GM18868 (cell line): ENCODE measurements around the gene BTBD17.

ENCODE experiments used
- ATAC-seq: cut with Tn5 transposase; IDR thresholded peaks from one replicate; pipeline ENCODE4 v1.9.1; 2021; ENCODE audit warnings: mild to moderate bottlenecking, moderate library complexity; ENCODE audit not compliant: unreplicated experiment

BTBD17 gene

DNA sequence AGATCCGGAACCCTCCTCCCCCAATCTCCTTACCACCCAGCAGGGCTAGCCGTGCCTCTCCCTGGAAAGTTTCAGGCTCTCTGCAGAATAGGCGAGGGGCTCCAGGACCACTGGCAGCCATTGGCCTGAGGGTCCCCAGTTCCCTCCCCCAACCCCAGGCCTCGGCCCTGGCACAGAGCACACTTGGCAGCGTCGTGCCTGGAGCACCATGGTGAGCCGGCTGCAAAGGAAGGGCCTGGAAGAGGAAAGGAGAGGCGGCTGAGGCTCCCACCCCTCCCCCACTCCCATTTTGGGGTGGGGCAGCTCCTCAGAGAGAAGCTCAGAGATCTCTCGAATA lies 369 bp upstream of the BTBD17 start:
- no peak for ATAC-seq

DNA sequence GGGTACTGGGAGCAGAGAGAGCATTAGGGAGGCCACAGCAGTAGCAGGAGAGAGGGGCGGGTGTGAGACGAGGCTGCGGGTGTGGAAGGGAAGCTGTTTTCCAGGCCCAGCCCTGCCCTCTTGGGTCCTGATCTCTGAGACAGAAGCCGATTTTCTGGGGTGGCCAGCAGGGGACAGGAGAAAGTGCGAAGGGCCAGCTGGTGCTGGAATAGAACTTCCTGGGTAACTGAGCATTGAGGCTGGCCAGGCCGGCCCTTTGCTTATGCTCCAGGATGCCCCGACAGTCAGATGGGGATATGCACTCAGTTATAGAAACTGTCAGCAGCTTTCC lies 804 bp downstream of the BTBD17 start:
- no peak for ATAC-seq

DNA sequence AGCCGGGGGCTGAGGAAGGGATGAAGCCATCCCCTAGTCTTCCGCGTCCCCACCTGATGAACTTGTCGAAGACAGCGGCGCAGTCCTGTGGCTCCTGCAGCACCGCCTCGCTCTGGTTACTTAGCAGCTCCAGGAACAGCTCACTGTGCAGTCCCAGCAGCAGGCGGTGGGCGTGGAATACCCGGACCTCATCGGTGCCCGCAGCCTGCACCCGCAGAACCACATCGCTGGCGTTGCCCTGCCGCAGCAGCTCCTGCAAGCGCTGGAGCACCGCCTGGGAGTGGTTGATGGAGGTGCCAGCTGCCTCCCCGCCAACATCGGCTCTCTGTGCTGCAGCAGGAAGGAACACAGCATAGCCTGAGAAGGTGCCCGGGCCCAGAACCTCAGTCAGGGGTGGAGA lies 1.8 kb downstream of the BTBD17 start:
- ATAC-seq, result no peak

DNA sequence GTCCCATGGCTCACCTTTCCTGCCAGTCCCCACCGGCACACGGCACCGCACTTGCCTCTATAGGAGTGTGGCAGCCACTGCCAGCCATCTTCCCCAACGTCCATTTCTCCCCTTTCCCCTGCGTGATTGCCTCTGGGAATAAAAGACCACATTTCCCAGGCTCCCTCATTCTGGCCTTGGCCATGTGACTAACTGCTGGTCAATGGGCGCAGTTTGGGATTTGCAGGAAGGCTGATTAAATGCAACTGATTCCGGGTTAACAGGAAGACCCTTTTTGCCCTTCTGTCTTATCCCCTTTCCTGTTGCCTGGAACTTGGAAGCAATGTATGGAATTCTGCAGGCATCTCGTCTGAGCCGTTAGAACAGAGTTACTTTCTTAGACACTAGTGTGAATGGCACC lies 3.0 kb downstream of the BTBD17 start:
- ATAC-seq, result no peak

DNA sequence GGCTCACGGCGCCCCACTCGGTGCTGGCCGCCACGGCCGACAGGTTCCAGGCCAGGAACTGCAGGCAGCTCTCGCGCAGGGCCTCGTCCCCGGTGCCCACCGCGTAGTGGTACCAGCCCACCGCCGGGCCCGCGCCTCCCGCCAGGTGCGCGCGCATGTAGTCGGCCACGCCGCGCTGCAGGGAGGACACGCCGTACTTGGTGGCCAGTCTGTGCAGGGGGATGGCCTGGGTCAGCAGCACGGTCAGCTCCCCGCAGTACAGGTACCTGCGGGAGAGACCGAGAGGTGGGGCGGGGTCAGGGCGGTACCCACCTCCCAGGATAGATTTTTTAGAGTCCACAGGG lies 4.2 kb downstream of the BTBD17 start:
- ATAC-seq, result no peak

DNA sequence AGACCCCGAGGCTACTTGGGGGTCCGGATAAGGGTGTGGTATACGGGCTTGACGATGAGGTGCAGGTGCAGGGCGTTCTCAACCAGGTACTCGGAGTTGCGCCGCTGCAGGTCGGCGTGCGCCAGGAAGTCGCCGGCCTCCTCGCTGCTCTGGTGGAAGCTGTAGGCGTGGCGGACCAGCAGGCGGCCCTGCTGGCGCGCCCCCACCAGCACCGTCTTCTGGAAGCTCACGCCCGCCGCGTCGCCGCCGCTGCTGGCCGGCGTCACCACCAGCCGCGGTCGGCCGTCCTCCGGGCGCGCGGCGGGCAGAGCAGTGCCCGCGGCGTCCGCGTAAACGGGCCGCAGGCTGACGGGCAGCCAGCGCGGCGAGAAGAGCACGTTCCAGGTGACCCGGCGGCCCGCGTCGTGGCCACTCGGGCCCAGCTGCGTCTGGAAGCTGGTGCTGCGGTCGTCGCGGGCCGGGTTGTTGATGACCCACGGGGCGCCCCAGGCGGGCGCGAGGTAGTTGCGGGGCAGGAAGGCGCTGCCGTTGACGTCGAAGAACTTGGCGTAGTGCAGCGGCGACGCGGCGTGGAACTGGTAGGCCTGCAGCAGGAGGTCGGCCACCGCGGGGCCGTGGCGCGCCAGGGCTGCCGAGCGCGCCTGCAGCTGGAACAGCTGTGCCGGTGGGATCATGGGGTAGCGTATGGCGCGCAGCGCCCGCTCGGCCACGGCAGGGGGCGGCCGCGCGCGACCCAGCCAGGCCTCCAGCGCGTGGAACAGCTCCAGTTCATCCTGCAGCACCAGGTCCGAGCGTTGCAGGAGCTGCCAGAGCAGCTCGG lies 4.8 kb downstream of the BTBD17 start:
- ATAC-seq, result no peak

DNA sequence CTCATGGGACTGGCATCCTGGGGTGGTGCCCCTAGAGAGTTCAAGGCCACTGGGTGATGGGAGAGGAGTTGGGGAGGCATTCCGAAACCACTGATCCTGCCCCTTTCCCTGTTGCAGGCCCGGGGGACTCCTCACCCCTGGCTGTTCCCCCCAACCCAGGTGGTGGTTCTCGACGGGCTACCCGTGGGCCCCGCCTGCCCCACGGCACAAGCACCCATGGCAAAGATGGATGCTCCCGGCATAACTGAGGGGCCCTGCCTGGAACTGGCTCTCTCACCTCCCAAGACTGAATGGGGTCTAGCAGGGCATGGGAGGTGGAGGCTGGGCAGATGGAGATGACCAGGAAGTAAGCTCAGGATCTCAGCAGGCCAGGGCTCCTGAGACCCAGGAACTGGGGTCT lies 6.6 kb downstream of the BTBD17 start:
- no peak for ATAC-seq

DNA sequence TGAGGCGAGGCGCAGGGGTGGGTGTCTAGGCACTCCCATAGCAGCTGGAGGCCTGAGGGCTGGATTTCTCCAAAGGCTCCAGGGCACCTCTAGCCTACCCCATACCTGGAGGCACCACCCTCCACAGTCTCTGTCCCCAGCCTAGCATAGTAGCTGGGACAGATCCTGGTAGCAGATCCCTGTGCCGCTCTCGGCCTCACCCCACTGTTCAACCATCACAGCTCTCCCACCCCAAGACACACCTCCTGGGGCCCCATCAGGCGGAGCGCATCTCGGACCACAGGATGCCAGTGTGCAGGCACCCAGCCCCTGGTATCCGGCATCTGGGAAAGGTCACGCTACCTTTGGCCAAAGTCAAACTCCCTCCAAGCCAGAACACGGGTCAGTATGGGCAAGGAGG lies 7.1 kb downstream of the BTBD17 start:
- ATAC-seq, result no peak

DNA sequence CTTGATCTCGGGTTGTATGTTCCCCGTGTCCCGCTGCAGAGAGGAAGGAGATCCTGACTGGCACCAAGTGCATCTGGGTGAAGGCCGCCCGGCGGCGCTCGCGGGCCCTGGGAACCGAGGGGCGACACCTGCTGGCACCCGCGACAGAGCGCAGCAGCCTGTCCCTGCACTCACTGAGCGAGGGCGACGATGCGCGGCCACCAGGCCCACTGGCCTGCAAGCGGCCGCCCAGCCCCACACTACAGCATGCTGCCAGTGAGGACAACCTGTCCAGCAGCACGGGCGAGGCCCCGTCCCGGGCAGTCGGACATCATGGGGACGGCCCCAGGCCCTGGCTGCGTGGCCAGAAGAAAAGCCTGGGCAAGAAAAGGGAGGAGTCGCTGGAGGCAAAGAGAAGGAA lies 7.5 kb downstream of the BTBD17 start:
- peak; percentile 72 for ATAC-seq

DNA sequence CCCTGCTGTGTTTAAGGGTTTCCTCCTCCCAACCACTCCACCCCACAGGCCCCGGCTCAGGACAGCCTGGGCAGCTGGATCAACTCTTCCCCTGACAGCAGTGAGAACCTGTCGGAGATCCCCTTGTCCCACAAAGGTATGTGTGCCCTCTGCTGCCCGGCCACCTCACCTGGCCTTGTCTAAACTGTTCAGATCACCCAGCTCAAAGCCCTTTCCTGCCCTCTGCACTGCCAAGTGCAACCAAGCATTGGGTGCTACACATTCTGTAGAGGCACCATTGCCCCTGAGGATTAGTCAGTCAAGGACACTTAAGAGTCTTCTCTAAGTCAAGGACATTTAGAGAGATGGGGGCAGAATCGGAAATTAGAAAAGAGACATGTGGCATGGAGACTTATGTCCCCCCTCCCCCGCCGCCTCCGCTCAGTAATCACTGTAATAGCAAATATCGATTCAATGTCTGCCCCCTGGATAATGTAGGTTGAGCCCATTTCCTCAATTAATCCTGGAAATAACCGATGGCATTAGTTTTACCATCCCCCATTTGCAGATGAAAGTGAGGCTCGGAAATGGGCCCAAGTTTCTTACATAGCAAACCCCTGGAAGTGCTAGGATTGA lies 8.1 kb downstream of the BTBD17 start:
- ATAC-seq, result no peak

DNA sequence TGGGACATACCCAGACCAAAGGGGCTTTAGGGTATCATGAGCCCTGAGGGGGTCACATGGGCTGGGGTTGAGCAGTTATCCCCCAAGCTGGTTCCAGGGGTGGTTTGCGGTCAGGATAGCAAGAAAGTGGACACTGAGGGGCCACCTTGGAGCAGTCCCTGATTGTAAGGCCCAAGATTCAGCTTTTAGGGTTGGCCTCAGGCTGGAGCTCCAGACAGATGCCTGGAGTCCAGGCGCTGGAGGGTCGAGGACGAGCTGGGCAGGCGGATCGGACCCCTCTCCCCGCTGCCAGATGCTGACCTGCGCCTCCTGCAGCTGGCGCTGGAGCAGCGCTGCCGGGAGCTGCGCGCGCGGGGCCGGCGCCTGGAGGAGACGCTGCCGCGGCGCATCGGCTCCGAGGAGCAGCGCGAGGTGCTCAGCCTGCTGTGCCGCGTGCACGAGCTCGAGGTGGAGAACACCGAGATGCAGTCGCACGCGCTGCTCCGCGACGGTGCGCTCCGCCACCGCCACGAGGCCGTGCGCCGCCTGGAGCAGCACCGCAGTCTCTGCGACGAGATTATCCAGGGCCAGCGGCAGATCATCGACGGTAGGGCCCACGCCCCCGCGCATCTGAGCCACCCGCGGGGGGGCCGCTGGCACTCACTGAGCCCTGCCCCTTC lies 10.0 kb downstream of the BTBD17 start:
- no peak for ATAC-seq

DNA sequence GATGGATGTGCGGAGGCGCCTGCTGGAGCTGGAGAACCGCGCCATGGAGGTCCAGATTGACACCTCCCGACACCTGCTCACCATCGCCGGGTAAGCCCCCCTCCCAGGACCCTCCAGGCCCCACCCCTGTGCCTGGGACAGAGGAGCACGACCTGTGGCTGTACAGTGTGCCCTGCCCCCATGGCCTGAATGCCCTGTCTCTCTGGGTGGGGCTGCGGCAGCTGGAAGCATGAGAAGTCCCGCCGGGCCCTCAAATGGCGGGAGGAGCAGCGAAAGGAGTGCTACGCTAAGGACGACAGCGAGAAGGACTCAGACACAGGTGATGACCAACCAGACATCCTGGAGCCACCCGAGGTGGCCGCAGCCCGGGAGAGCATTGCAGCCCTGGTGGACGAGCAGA lies 11.2 kb downstream of the BTBD17 start:
- ATAC-seq, result no peak

DNA sequence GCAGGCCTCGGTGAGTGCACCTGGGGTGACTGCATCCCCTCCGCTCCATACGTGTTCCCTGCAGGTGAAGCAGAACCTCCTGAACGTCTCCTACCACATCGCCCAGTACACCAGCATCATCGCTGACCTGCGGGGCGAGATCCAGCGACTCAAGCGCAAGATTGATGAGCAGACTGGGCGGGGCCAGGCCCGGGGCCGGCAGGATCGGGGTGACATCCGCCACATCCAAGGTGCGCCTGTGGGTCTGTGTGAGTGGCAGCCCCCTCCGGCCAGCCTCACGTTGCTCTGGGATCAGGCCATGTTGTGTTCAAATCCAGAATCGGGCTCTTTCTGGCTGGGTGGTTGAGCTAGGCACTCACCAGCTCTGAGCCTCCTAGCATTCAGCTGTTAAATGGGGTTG lies 12.5 kb downstream of the BTBD17 start:
- ATAC-seq, result no peak

DNA sequence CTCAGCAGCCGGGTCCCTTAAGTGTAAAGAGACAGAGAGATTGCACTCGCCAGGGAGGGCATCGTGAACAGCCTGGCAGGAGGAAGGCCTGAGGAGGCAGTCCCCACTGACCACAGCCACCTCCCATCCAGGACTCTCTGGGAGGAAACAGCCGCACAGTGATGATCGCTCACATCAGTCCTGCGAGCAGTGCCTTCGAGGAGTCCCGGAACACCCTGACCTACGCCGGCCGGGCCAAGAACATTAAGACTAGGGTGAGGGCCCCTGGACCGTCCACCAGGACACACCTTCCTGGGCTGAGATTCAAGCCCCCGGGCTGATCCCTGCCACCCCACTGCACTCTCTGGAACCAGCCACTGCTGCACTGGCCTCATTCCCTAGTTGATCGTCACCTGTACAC lies 14.0 kb downstream of the BTBD17 start:
- ATAC-seq, result no peak

DNA sequence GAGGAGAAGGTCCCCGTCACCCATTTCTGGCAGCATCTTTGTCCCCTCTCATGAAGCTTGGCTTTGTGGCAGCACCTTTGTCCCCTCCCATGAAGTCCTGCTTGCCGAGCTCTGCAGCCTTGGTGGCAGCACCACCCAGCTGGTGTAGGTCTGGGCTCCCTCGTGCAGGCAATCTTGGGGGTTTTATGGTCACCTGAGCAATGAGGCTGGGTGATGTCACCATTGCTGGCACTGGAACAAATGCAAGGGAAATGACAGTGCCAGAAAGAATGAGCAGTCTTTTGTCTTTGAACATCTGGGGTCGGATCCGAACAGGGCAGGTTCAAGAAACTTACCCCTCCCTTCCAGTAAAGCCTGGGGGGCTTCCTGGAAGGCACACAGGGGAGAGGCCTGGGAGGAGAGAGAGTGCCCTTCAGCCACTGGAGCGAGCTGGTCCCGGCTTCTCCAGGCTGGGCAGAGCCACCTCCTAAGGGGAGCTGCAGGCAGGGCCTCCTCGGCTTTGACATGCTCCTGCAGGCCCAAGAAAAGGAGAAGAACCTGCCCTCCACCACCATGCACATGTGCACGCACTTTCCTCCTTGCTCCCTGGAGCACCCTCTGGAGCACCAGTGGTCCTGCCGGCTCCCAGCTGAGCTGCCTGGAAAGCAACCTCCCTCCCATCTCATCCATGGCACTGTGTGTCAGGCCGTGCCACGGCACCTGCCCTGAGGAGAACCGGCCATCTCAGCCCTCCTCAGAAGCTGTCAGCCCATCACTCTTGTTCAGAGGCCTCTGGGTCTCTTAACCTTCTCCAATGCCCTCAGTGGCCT lies 16.0 kb downstream of the BTBD17 start:
- ATAC-seq, result no peak

DNA sequence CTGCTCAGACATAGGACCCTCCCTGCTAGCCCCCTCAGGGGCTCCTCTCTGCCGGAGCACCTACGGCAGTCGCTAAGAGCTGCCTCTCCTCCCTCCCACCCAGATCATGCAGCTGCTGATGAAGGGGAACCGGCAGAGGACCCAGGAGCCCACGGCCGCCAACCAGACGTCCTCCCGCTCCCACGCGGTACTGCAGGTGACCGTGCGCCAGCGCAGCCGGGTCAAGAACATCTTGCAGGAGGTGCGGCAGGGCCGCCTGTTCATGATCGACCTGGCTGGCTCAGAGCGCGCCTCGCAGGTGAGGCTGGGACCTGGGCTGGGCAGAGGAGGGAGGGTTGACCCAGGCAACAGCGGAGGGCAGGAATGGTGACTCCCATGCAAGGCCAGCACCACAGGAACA lies 17.0 kb downstream of the BTBD17 start:
- no peak for ATAC-seq

DNA sequence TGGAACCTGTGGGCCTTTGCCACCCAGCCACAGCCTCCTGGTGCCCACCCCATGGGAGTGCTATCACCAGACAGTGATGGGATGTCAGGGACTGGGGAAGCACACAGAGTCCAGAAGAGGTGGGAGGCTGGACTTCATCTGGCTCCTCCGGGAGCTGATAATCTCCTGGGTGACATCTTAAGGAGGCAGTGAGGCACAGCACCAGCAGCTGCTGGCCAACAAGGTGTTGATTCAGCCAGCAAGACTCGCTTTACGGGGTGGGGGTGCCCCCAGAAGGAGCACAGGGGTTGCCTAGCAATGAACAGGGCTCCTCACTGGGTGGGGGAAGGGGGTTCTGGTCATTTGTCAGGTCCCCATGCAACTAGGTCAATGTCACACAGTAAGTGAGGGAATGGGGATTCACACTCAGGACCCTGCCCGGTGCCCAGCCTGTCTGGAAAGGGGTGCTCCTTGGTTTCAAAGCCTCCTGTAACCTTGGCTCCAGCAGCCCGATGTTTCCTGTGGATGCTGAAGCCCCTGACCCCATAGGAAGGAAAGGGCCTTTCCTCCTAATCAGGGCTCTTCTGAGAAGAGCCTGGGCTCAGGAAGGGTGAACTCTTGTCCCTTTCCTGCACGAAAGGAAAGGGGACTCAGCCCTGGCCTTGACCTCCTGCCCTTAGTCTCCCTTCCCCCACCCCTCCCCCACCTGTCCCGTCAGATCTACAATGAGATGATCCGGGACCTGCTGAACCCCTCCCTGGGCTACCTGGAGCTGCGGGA lies 18.0 kb downstream of the BTBD17 start:
- no peak for ATAC-seq

DNA sequence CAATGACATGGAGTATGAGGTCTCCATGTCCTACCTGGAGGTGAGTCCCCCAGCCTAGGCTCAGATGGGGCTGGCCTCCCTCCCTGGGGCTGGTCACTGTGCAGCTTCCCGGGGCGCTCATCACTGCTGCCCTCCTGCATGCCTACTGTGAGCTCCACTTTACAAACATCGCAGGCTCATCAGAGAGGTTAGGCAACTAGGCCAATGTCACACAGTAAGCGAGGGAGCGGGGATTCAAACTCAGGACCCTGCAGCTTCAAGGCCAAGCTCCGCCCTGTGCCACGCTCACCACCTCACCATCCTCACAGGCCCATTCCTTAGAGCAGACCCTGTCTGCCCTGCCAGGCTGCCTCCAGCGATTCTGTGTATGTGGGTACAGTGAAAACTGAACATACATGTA lies 18.5 kb downstream of the BTBD17 start:
- ATAC-seq, result no peak

DNA sequence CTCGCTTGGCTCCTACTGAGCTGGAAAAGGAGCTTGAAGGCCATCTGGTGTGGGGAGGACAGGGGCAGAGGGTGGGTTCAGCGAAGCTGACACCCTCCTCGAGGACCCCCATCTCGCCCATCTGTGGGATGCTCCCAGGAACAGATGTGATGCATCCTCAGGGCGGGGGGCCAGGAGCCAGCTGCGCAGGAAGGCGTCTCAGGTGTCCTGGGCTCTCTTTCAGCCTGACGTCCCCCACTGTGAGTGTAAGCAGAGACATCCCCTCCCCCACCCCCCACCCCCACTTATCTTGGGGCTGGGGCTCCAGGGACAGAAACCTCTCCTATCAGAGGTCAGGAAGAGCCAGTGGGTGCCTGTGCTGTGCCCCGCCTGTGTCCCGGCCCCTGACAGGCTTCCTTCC lies 19.4 kb downstream of the BTBD17 start:
- no peak for ATAC-seq

DNA sequence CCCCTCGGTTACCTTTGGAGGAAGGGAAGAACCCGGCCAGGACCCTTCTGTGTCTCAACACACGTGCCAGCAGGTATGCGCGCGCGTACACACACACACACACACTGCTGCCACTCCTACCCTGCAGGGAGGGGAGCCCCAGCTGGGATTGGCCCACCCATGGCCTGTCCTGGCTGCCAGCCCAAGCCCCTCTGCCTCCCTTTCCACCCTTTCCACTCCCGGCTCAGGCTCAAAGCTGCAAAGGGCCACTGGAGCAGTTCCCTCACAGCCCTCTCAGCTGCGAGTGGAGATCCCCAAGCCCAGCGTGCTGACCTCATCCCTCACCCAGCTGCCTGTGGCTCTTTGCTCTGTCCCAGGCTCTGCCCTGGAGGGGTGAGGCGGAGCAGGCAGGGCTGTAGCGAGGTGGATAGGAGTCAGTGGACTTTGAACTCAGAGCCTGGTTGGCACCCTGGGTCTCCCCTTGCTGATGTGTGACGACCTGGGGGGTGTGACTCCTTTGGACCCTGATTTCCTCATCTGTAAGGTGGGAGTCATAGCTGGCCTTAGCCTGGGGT lies 21.1 kb downstream of the BTBD17 start:
- no peak for ATAC-seq
